Aorta (tissue), 5 donors: ENCODE data around the gene TRPT1. TPM values are rescaled to one million over a fixed set of nuclear protein-coding genes. Genes with fewer than 3 reads are reported as not detected.

Experiments used
- ATAC-seq: fragments of 200-7000 bp; cut with Tn5 transposase; one replicate; pipeline ENCODE4 v1.9.1; 2022; ENCODE audit warnings: moderate library complexity; ENCODE audit not compliant: low FRiP score
- DNase-seq, 2 donors: peaks; one replicate each; pipeline ENCODE4 v3.0.0-alpha.2; 2020
- H3K27ac ChIP-seq, 2 donors: one replicate each; pipeline ENCODE4 v1.5.1; 2013; ENCODE audit warnings: low read length in 2 of 2, mild to moderate bottlenecking in 2 of 2, moderate library complexity in 2 of 2, control low read depth in 1 of 2, inconsistent platforms in 1 of 2, low read depth in 1 of 2
- H3K27me3 ChIP-seq, 2 donors: one replicate each; pipeline ENCODE4 v1.6.1; 2013; ENCODE audit warnings: control low read depth in 1 of 2, low read length in 1 of 2, mild to moderate bottlenecking in 1 of 2, moderate library complexity in 1 of 2; ENCODE audit not compliant: insufficient read depth in 2 of 2, control insufficient read depth in 1 of 2
- H3K36me3 ChIP-seq, 2 donors: one replicate each; pipeline ENCODE4 v1.6.1; 2013; ENCODE audit warnings: control low read depth in 1 of 2, low read length in 1 of 2, mild to moderate bottlenecking in 1 of 2; ENCODE audit not compliant: insufficient read depth in 2 of 2, control insufficient read depth in 1 of 2
- H3K4me1 ChIP-seq, 2 donors: one replicate each; pipeline ENCODE4 v1.6.1; 2013; ENCODE audit warnings: low read length in 2 of 2, control low read depth in 1 of 2, mild to moderate bottlenecking in 1 of 2, moderate library complexity in 1 of 2; ENCODE audit not compliant: insufficient read depth in 2 of 2, control insufficient read depth in 1 of 2
- H3K4me3 ChIP-seq, 2 donors: one replicate each; pipeline ENCODE4 v1.5.1; 2013; ENCODE audit warnings: low read length in 2 of 2, control low read depth in 1 of 2, mild to moderate bottlenecking in 1 of 2
- H3K9me3 ChIP-seq: one replicate; pipeline ENCODE4 v1.6.1; 2013; ENCODE audit warnings: mild to moderate bottlenecking, low read length; ENCODE audit not compliant: control insufficient read depth
- WGBS, 2 donors: extraction: QIAGEN DNeasy Blood & Tissue Kit; methylation state at CpG; one replicate each; pipeline ENCODE4 v1.1.7; 2013; 5-methylcytosine and 5-hydroxymethylcytosine counted together
- intact Hi-C, 2 donors: fragments of 100-400 bp; cut with DNase I; formaldehyde crosslinking; loops; one replicate each; pipeline versions ENCODE4 v1.14.2 to v1.15.0; 2022
- polyA plus RNA-seq, 2 donors: library from polyadenylated mRNA; stranded (reverse); fragments of 200-250 nt; gene quantifications; one replicate each; pipeline ENCODE4 v1.2.3, GENCODE V29; 2013
- total RNA-seq, 2 donors: library from RNA; stranded (reverse); fragmentation: NEBNext Ultra II Directional; extraction: Animal tissue kit (Norgen Biotek cat#: 25700); gene quantifications; one replicate each; pipeline ENCODE4 v1.2.1, GENCODE V29; 2021
- donor health status: healthy with polysubstance abuse.
- donor health status: Bipolar disorder and iron deficiency.
- donor health status: DM: no; HTN: no; CAD: no.
- donor health status: DM: no; HTN: no; CAD: no.
- donor health status: DM: yes; HTN: yes; CAD: no.

Gene TRPT1
- total and polyA plus RNA-seq, 4 donors: 24.5 to 95.3 (median 29.6) TPM

DNA sequence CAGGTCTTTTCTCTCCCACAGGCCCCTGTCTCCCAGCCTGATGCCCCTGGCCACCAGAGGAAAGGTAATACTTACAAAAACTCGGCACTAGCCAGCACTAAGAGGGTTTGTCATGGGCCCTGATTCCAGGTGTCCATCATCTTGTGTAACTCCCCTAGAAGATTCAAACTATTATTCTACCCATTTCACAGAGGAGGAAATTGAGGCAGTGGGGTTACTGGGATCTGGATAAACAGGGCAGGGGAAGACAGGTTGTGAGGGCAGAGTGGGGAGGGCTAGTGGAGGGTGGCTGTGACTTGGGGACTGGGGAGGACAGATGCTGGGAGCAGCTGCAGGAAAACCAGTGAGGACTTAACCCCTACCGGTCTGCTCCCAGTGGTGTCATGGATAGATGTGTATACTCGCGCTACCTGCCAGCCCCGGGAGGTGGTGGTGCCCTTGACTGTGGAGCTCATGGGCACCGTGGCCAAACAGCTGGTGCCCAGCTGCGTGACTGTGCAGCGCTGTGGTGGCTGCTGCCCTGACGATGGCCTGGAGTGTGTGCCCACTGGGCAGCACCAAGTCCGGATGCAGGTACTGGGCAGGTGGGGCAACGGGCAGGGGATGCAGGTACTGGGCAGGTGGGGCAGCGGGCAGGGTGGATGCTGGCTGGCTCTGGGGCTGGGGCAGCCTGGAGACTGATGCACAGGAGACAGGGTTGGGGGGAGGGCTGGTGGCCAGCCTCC is 9.6 kb upstream of the TRPT1 start:
- Histone ChIP-seq H3K36me3 (peaks cover 0 to 2% of the 10 kb centered on the region in 2 donors), H3K4me1 (no peaks in the 10 kb centered on the region), H3K27me3 (no peaks in the 10 kb centered on the region), H3K4me3 (peak overlapping the region; percentile 77 to 94), H3K9me3 (no peaks in the 10 kb centered on the region), H3K27ac (peak overlapping the region in 1 of 2 donors; percentile 44)
- 79 to 81% methylated on average over 12 of the region's 12 CpGs for WGBS, 2 donors
- ATAC-seq (no peak), DNase-seq (peak; percentile 50 to 77)
- intact Hi-C loops: no loop called here

GRCh38 chr11:64234647-64235379 is 8.8 kb upstream of the TRPT1 start:
- H3K27ac ChIP-seq: peak overlapping the region in 1 of 2 donors; percentile 44
- DNase-seq: peak; percentile 80 to 85

GRCh38 chr11:64233913-64234586 is 8.1 kb upstream of the TRPT1 start, which contains the start of gene VEGFB:
Gene VEGFB, plus strand, starts transcription at chr11:64234584. Its CDS starts 250 bp downstream, at chr11:64234834.
- ATAC-seq (peak; percentile 78), DNase-seq (peak; percentile 88 to 91)
- WGBS, 2 donors: 1 to 2% methylated on average over 39 to 62 of the region's 62 CpGs

More at GRCh38 chr11:64234647-64235379, 8.8 kb upstream of the TRPT1 start:
- Histone ChIP-seq H3K4me3 (peak overlapping the region; percentile 77 to 94), H3K36me3 (peaks cover 0 to 2% of the 10 kb centered on the region in 2 donors), H3K9me3 (no peaks in the 10 kb centered on the region), H3K4me1 (no peaks in the 10 kb centered on the region), H3K27me3 (no peaks in the 10 kb centered on the region)
- 1% methylated on average over 33 to 80 of the region's 80 CpGs for WGBS, 2 donors
- intact Hi-C loops: no loop called here
- ATAC-seq: peak; percentile 30

DNA sequence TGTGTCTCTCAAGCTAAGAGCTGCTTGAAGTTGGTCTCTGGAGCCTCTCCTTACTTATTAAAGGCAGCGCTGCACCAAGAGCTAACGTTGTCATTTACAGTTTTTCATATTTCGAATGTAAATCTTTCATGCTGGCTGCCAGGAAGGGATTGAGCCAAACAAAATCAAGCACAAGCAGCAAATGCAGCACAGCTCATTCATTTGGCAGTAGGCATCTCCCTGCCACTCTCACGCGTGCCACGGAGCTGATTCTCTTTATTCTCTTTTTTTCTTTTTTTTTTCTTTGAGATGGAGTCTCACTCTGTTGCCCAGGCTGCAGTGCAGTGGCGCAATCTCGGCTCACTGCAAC is 7.0 kb upstream of the TRPT1 start:
- 24 to 32% methylated on average over 8 of the region's 8 CpGs for WGBS, 2 donors
- intact Hi-C loops: no loop called here
- H3K4me1 ChIP-seq: no peaks in the 10 kb centered on the region
- H3K27ac ChIP-seq: no peak overlapping the region
- H3K9me3 ChIP-seq: no peaks in the 10 kb centered on the region
- H3K36me3 ChIP-seq: peaks cover 0 to under 1% of the 10 kb centered on the region in 2 donors
- no peak for DNase-seq
- H3K27me3 ChIP-seq: no peaks in the 10 kb centered on the region
- no peak for ATAC-seq
- no peak overlapping the region for H3K4me3 ChIP-seq

More at GRCh38 chr11:64233913-64234586, 8.1 kb upstream of the TRPT1 start, which contains the start of gene VEGFB:
- Histone ChIP-seq H3K4me3 (peak within 1 kb of the TSS; percentile 77 to 94), H3K36me3 (peaks cover 0 to 2% of the 10 kb centered on the region in 2 donors), H3K27ac (peak within 1 kb of the TSS in 1 of 2 donors; percentile 70), H3K9me3 (no peaks in the 10 kb centered on the region), H3K4me1 (no peaks in the 10 kb centered on the region), H3K27me3 (no peaks in the 10 kb centered on the region)
- intact Hi-C loops: no loop called here

GRCh38 chr11:64232182-64232966 is 6.4 kb upstream of the TRPT1 start:
- WGBS, 2 donors: 70 to 72% methylated on average over 15 of the region's 15 CpGs
- no peak overlapping the region for H3K4me3 ChIP-seq
- H3K9me3 ChIP-seq: no peaks in the 10 kb centered on the region
- intact Hi-C loops: no loop called here
- DNase-seq (no peak), ATAC-seq (no peak)
- no peaks in the 10 kb centered on the region for H3K36me3 ChIP-seq
- no peaks in the 10 kb centered on the region for H3K27me3 ChIP-seq
- no peak overlapping the region for H3K27ac ChIP-seq
- H3K4me1 ChIP-seq: no peaks in the 10 kb centered on the region

- Histone ChIP-seq H3K27ac (no peak overlapping the region), H3K27me3 (no peaks in the 10 kb centered on the region), H3K4me1 (no peaks in the 10 kb centered on the region), H3K9me3 (no peaks in the 10 kb centered on the region), H3K4me3 (no peak overlapping the region), H3K36me3 (no peaks in the 10 kb centered on the region)
- intact Hi-C loops: no loop called here
- no peak for ATAC-seq
- DNase-seq: no peak
- 89% methylated on average over 7 of the region's 7 CpGs for WGBS, 2 donors
Measured at GRCh38 chr11:64231546-64231945, 5.6 kb upstream of the TRPT1 start.

GRCh38 chr11:64230985-64231365 is 5.0 kb upstream of the TRPT1 start:
- Histone ChIP-seq H3K36me3 (no peaks in the 10 kb centered on the region), H3K27me3 (no peaks in the 10 kb centered on the region), H3K9me3 (no peaks in the 10 kb centered on the region), H3K4me1 (no peaks in the 10 kb centered on the region), H3K27ac (peak overlapping the region; percentile 32 to 72), H3K4me3 (peak overlapping the region; percentile 41 to 59)
- ATAC-seq (no peak), DNase-seq (no peak)
- 10 to 11% methylated on average over 8 of the region's 8 CpGs for WGBS, 2 donors
- intact Hi-C loops: no loop called here
